ENCODE results near the gene OCA2.

DNA sequence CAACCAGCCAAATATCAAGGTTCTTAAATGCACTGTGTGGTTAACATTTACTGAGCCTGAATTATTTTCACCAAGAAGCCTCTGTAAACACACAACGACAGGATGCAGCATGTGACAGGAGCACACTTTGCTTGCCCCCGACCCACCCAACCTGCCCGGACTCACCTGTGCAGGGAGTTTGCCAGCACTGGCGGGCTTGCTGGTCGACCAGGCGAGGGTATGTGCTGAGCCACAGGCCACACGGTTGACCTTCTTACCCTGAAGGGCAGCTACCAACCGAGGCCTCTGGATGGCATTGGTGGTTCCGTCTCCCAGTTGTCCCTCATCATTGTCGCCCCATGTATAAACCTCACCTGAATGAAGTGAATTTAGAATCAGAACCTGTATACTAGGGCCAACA is 25.7 kb upstream of the OCA2 start:
- TF ChIP-seq, protein P1, sequence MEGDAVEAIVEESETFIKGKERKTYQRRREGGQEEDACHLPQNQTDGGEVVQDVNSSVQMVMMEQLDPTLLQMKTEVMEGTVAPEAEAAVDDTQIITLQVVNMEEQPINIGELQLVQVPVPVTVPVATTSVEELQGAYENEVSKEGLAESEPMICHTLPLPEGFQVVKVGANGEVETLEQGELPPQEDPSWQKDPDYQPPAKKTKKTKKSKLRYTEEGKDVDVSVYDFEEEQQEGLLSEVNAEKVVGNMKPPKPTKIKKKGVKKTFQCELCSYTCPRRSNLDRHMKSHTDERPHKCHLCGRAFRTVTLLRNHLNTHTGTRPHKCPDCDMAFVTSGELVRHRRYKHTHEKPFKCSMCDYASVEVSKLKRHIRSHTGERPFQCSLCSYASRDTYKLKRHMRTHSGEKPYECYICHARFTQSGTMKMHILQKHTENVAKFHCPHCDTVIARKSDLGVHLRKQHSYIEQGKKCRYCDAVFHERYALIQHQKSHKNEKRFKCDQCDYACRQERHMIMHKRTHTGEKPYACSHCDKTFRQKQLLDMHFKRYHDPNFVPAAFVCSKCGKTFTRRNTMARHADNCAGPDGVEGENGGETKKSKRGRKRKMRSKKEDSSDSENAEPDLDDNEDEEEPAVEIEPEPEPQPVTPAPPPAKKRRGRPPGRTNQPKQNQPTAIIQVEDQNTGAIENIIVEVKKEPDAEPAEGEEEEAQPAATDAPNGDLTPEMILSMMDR (conservative IDR thresholded peaks at IDR 0.05; ENCODE audit: low read depth, low read length), result no peak
- no peak for TF ChIP-seq EZH2 (IDR thresholded peaks at IDR 0.05; ENCODE audit: borderline replicate concordance, low read depth, low read length, poor library complexity, severe bottlenecking)
